GM12878 (cell line): Measurements from ENCODE around the gene PRSS50.

Experiments used
- CEBPB ChIP-seq, 2 experiments: fragments of 150-350 bp in 1 of 2; IDR thresholded peaks; 2 replicates each; pipeline ENCODE4 v1.6.1; 2012 to 2014; ENCODE audit warnings: low read depth in 2 of 2, low read length in 2 of 2, borderline replicate concordance in 1 of 2, inconsistent platforms in 1 of 2
- ETV6 ChIP-seq, 2 experiments: fragments of 450-650 bp in 1 of 2; IDR thresholded peaks in 1 of 2; conservative IDR thresholded peaks in 1 of 2; 2 replicates each; pipeline ENCODE4 v1.6.1; 2014; ENCODE audit warnings: antibody characterized with exemption in 1 of 2, borderline replicate concordance in 1 of 2, low read depth in 1 of 2, mild to moderate bottlenecking in 1 of 2, moderate library complexity in 1 of 2
- EZH2 ChIP-seq: IDR thresholded peaks from 2 replicates; pipeline ENCODE4 v1.6.1; 2012; ENCODE audit warnings: low read depth, mild to moderate bottlenecking, control low read depth, inconsistent platforms, low read length, borderline replicate concordance; ENCODE audit not compliant: control insufficient read depth
- POLR2A ChIP-seq: IDR thresholded peaks from 2 replicates; pipeline ENCODE4 v1.6.1; 2011; ENCODE audit warnings: low read depth, mild to moderate bottlenecking, low read length
- ZSCAN29 ChIP-seq: fragments of 450-650 bp; IDR thresholded peaks from 2 replicates; pipeline ENCODE4 v1.6.1; 2017; ENCODE audit warnings: mild to moderate bottlenecking, moderate library complexity

GRCh38 chr3:46682974-46683373, 34.7 kb downstream of the PRSS50 start:
- TF ChIP-seq EZH2 (no peak), ZSCAN29 (no peak), POLR2A (no peak), ETV6 (conservative IDR thresholded peaks at IDR 0.05 in 1 of 2, IDR thresholded peaks at IDR 0.05 in 1 of 2; ENCODE audit: borderline replicate concordance in 1 of 2, low read depth in 1 of 2) (no peak), CEBPB (IDR thresholded peaks at IDR 0.05; ENCODE audit: borderline replicate concordance in 1 of 2, low read depth in 2 of 2, low read length in 2 of 2) (no peak)
